B cell (primary cell): ENCODE results near the gene C10orf90. TPM values are rescaled to one million over a fixed set of nuclear protein-coding genes. Genes with fewer than 3 reads are reported as not detected.

Experiments
- ATAC-seq: fragments of 200-7000 bp; cut with Tn5 transposase; one replicate; pipeline ENCODE4 v1.10.0; 2021; ENCODE audit warnings: low read depth, mild to moderate bottlenecking, moderate number of reproducible peaks, moderate library complexity
- CTCF ChIA-PET: fragments of 350-600 bp; sonication (Branson Sonifier 250); formaldehyde crosslinking; loops from one replicate; lab custom pipeline; 2021; ENCODE audit warnings: antibody characterized with exemption, inconsistent platforms; lab: Charles Lee
- POLR2A ChIA-PET: fragments of 350-600 bp; sonication (Branson Sonifier 250); formaldehyde crosslinking; loops from one replicate; lab custom pipeline; 2021; ENCODE audit warnings: antibody characterized with exemption; lab: Charles Lee
- DNase-seq: peaks from one replicate; pipeline ENCODE4 v3.0.0; 2013
- H2AFZ ChIP-seq: 2 replicates; pipeline ENCODE4 v1.6.1; 2012; ENCODE audit warnings: mild to moderate bottlenecking, low read depth, low read length; ENCODE audit not compliant: insufficient read depth, poor library complexity, severe bottlenecking
- H3K27ac ChIP-seq, 2 donors: 1 replicate in 1 of 2; 2 replicates in 1 of 2; pipeline ENCODE4 v1.5.1; 2012 to 2013; ENCODE audit warnings: low read length in 2 of 2, mild to moderate bottlenecking in 2 of 2, moderate library complexity in 1 of 2
- H3K27me3 ChIP-seq, 4 experiments: fragments of 200-600 bp in 1 of 4; sonication (generic) in 1 of 4; replicated peaks in 1 of 4; 1 replicate in 2 of 4; 2 replicates in 2 of 4; pipeline versions ENCODE4 v1.6.1 to v1.7.0; 2013 to 2016; ENCODE audit warnings: low read length in 3 of 4, mild to moderate bottlenecking in 2 of 4, mixed read lengths in 1 of 4, moderate library complexity in 1 of 4; ENCODE audit not compliant: insufficient read depth in 4 of 4, control insufficient read depth in 3 of 4; ENCODE audit errors: control extremely low read depth in 1 of 4
- H3K36me3 ChIP-seq, 2 experiments: replicated peaks in 1 of 2; 1 replicate in 1 of 2; 2 replicates in 1 of 2; pipeline versions ENCODE4 v1.6.1 to v1.7.1; 2013; ENCODE audit warnings: low read length in 1 of 2; ENCODE audit not compliant: insufficient read depth in 2 of 2, control insufficient read depth in 1 of 2; ENCODE audit errors: control extremely low read depth in 1 of 2, extremely low read depth in 1 of 2
- H3K4me1 ChIP-seq, 2 donors: fragments of 200-600 bp in 1 of 2; sonication (generic) in 1 of 2; 1 replicate in 1 of 2; 2 replicates in 1 of 2; pipeline versions ENCODE4 v1.5.1 to v1.6.1; 2013 to 2017; ENCODE audit warnings: low read length in 2 of 2; ENCODE audit not compliant: control insufficient read depth in 2 of 2, insufficient read depth in 2 of 2
- H3K4me2 ChIP-seq: replicated peaks from 2 replicates; pipeline ENCODE3; 2012; ENCODE audit warnings: mild to moderate bottlenecking, low read depth, low read length; ENCODE audit not compliant: poor library complexity, severe bottlenecking
- H3K4me3 ChIP-seq, 5 experiments: fragments of 200-600 bp in 1 of 5; sonication (generic) in 1 of 5; 1 replicate in 3 of 5; 2 replicates in 2 of 5; pipeline versions ENCODE4 v1.5.1 to v1.7.0; 2011 to 2016; ENCODE audit warnings: low read length in 4 of 5, mild to moderate bottlenecking in 4 of 5, low read depth in 2 of 5, control low read depth in 1 of 5, moderate library complexity in 1 of 5; ENCODE audit not compliant: insufficient read depth in 1 of 5; ENCODE audit errors: control extremely low read depth in 1 of 5, extremely low read depth in 1 of 5
- H3K79me2 ChIP-seq: fragments of 200-600 bp; sonication (generic); one replicate; pipeline ENCODE4 v1.6.0; 2016; ENCODE audit warnings: low read length; ENCODE audit not compliant: control insufficient read depth, insufficient read depth
- H3K9ac ChIP-seq: fragments of 200-600 bp; sonication (generic); 2 replicates; pipeline ENCODE4 v1.6.1; 2017; ENCODE audit warnings: mild to moderate bottlenecking, low read length, moderate library complexity
- H3K9me3 ChIP-seq, 3 donors: one replicate each; pipeline versions ENCODE4 v1.6.1 to v1.7.1; 2013; ENCODE audit warnings: low read length in 2 of 3; ENCODE audit not compliant: control insufficient read depth in 2 of 3, insufficient read depth in 1 of 3; ENCODE audit errors: control extremely low read depth in 1 of 3
- H4K20me1 ChIP-seq: 2 replicates; pipeline ENCODE4 v1.6.0; 2012; ENCODE audit warnings: mild to moderate bottlenecking, low read length; ENCODE audit not compliant: insufficient read depth, control insufficient read depth, poor library complexity, severe bottlenecking
- H3K27ac Mint-ChIP-seq: one replicate; pipeline ENCODE4 v1.8.0; 2021; ENCODE audit warnings: mixed read lengths
- H3K27me3 Mint-ChIP-seq: one replicate; pipeline ENCODE4 v1.8.0; 2021; ENCODE audit warnings: mixed read lengths
- H3K4me1 Mint-ChIP-seq: one replicate; pipeline ENCODE4 v1.8.0; 2021; ENCODE audit warnings: mixed read lengths
- H3K4me3 Mint-ChIP-seq: one replicate; pipeline ENCODE4 v1.8.0; 2021; ENCODE audit warnings: mixed read lengths
- H3K9me3 Mint-ChIP-seq: one replicate; pipeline ENCODE4 v1.8.0; 2022; ENCODE audit warnings: mixed read lengths; ENCODE audit not compliant: insufficient read depth
- CTCF ChIP-seq: fragments of 200-600 bp; IDR thresholded peaks from one replicate; pipeline ENCODE4 v1.8.0; 2022; ENCODE audit warnings: antibody characterized with exemption, mild to moderate bottlenecking
- EZH2 ChIP-seq: IDR thresholded peaks from 2 replicates; pipeline ENCODE4 v1.6.1; 2012; ENCODE audit warnings: borderline replicate concordance, low read depth, mild to moderate bottlenecking, moderate library complexity, low read length; ENCODE audit not compliant: insufficient read depth, poor library complexity, severe bottlenecking
- WGBS: methylation state at CpG from one replicate; pipeline ENCODE4 v1.1.5; 2013; ENCODE audit warnings: missing lambda C conversion rate; ENCODE audit not compliant: insufficient coverage; 5-methylcytosine and 5-hydroxymethylcytosine counted together
- intact Hi-C: fragments of 100-400 bp; cut with micrococcal nuclease; formaldehyde crosslinking; loops from one replicate; pipeline ENCODE4 v1.10.0; 2022
- polyA plus RNA-seq: library from polyadenylated mRNA; depleted of rRNA; stranded (reverse); fragments of >200 nt; gene quantifications from 2 replicates; pipeline ENCODE4 v1.2.3, GENCODE V29; 2012
- total RNA-seq, 2 donors: library from RNA; stranded (reverse); fragments of 120-200 nt in 1 of 2; gene quantifications; 1 replicate in 1 of 2; 2 replicates in 1 of 2; pipeline versions ENCODE4 v1.2.3 to v1.2.4, GENCODE V29; 2013 to 2022

C10orf90 gene
- total and polyA plus RNA-seq, 2 donors (not counting 1 experiment from before 2014, with no cell fraction given), result not detected

GRCh38 chr10:126429275-126429674 is 241.2 kb downstream of the C10orf90 start:
- H3K27ac Mint-ChIP-seq, result no peak overlapping the region
- peaks cover under 1% of the 10 kb centered on the region for H3K9me3 Mint-ChIP-seq
- ATAC-seq (no peak), DNase-seq (no peak)
- Histone ChIP-seq H3K36me3 (no peaks in the 10 kb centered on the region), H3K27ac (no peak overlapping the region), H3K9ac (no peak overlapping the region), H3K27me3 (no peaks in the 10 kb centered on the region), H3K9me3 (peaks cover 0 to 13% (median 0%) of the 10 kb centered on the region in 3 donors), H3K4me2 (no peak overlapping the region), H3K4me3 (no peak overlapping the region), H2AFZ (no peak overlapping the region), H4K20me1 (no peaks in the 10 kb centered on the region), H3K79me2 (no peaks in the 10 kb centered on the region), H3K4me1 (no peaks in the 10 kb centered on the region)
- 86% methylated on average over 4 of the region's 4 CpGs for WGBS
- intact Hi-C loops, result no loop called here
- CTCF ChIA-PET, result no interaction called here
- no peak overlapping the region for H3K4me3 Mint-ChIP-seq
- TF ChIP-seq EZH2 (no peak), CTCF (no peak)
- peaks cover 3% of the 10 kb centered on the region for H3K27me3 Mint-ChIP-seq
- H3K4me1 Mint-ChIP-seq, result no peaks in the 10 kb centered on the region
- POLR2A ChIA-PET, result no interaction called here

GRCh38 chr10:126425489-126426065 is 244.9 kb downstream of the C10orf90 start:
- H3K9me3 Mint-ChIP-seq, result peaks cover 8% of the 10 kb centered on the region
- POLR2A ChIA-PET, result no interaction called here

More at GRCh38 chr10:126425489-126426065, 244.9 kb downstream of the C10orf90 start:
- Mint-ChIP-seq H3K4me1 (no peaks in the 10 kb centered on the region), H3K4me3 (no peak overlapping the region), H3K27ac (no peak overlapping the region), H3K27me3 (peaks cover 3% of the 10 kb centered on the region)
- Histone ChIP-seq H3K27ac (no peak overlapping the region), H3K27me3 (no peaks in the 10 kb centered on the region), H2AFZ (no peak overlapping the region), H3K4me2 (no peak overlapping the region), H3K9ac (no peak overlapping the region), H3K4me3 (no peak overlapping the region), H3K79me2 (no peaks in the 10 kb centered on the region), H3K4me1 (no peaks in the 10 kb centered on the region), H3K36me3 (no peaks in the 10 kb centered on the region), H4K20me1 (no peaks in the 10 kb centered on the region), H3K9me3 (peaks cover 0 to 20% (median 11%) of the 10 kb centered on the region in 3 donors)
- ATAC-seq (no peak), DNase-seq (no peak)
- intact Hi-C loops, result no loop called here
- CTCF ChIA-PET, result no interaction called here
- WGBS, result 48% methylated on average over 8 of the region's 8 CpGs
- TF ChIP-seq EZH2, result no peak
- no peak for TF ChIP-seq CTCF
